GM23248 (cell line): ENCODE results near the gene ZHX3. TPM values are rescaled to one million over a fixed set of nuclear protein-coding genes. Genes with fewer than 3 reads are reported as not detected.
A peak's percentile ranks its signal among the peaks of the same experiment; 100 is the strongest.

Experiments used
- DNase-seq: peaks from one replicate; pipeline ENCODE4 v3.0.0-alpha.2; 2015
- H2AFZ ChIP-seq: fragments of 200-600 bp; sonication (generic); 2 replicates; pipeline ENCODE4 v1.6.1; 2016; ENCODE audit warnings: antibody characterized with exemption
- H3F3A ChIP-seq: fragments of 200-600 bp; sonication (generic); 2 replicates; pipeline ENCODE4 v1.6.1; 2016; ENCODE audit warnings: mild to moderate bottlenecking, antibody characterized with exemption, mixed run types; ENCODE audit not compliant: insufficient read depth
- H3K27ac ChIP-seq: fragments of 200-600 bp; sonication (generic); 2 replicates; pipeline ENCODE4 v1.5.1; 2016; ENCODE audit warnings: mild to moderate bottlenecking
- H3K27me3 ChIP-seq: fragments of 200-600 bp; sonication (generic); replicated peaks from 2 replicates; pipeline ENCODE4 v1.6.1; 2016; ENCODE audit warnings: mild to moderate bottlenecking; ENCODE audit not compliant: insufficient read depth
- H3K36me3 ChIP-seq: fragments of 200-600 bp; sonication (generic); 2 replicates; pipeline ENCODE4 v1.6.1; 2016; ENCODE audit warnings: low read depth, mild to moderate bottlenecking
- H3K4me1 ChIP-seq: fragments of 200-600 bp; sonication (generic); 2 replicates; pipeline ENCODE4 v1.6.1; 2016; ENCODE audit warnings: mild to moderate bottlenecking; ENCODE audit not compliant: insufficient read depth
- H3K4me2 ChIP-seq: fragments of 200-600 bp; sonication (generic); one replicate; pipeline ENCODE4 v1.6.1; 2016; ENCODE audit warnings: mild to moderate bottlenecking; ENCODE audit not compliant: unreplicated experiment
- H3K4me3 ChIP-seq: fragments of 200-600 bp; sonication (generic); 2 replicates; pipeline ENCODE4 v1.5.1; 2016; ENCODE audit warnings: mild to moderate bottlenecking
- H3K79me2 ChIP-seq: fragments of 200-600 bp; sonication (generic); 2 replicates; pipeline ENCODE4 v1.6.1; 2016; ENCODE audit warnings: mild to moderate bottlenecking; ENCODE audit not compliant: insufficient read depth
- H3K9ac ChIP-seq: fragments of 200-600 bp; sonication (generic); 2 replicates; pipeline ENCODE4 v1.6.1; 2016; ENCODE audit warnings: mild to moderate bottlenecking
- H3K9me2 ChIP-seq: fragments of 200-600 bp; sonication (generic); 2 replicates; pipeline ENCODE4 v1.6.1; 2016; ENCODE audit warnings: mixed run types, mild to moderate bottlenecking, moderate library complexity; ENCODE audit not compliant: insufficient read depth
- H3K9me3 ChIP-seq: fragments of 200-600 bp; sonication (generic); one replicate; pipeline ENCODE4 v1.6.1; 2017; ENCODE audit warnings: low read depth
- H4K20me1 ChIP-seq: fragments of 200-600 bp; sonication (generic); 2 replicates; pipeline ENCODE4 v1.6.0; 2016; ENCODE audit not compliant: insufficient read depth
- EZH2 ChIP-seq: fragments of 200-600 bp; sonication (generic); IDR thresholded peaks from 2 replicates; pipeline ENCODE4 v1.6.1; 2018; ENCODE audit warnings: antibody characterized with exemption, mild to moderate bottlenecking; ENCODE audit not compliant: insufficient read depth, poor library complexity, severe bottlenecking
- EZH2phosphoT487 ChIP-seq: fragments of 200-600 bp; sonication (generic); IDR thresholded peaks from 2 replicates; pipeline ENCODE4 v1.6.1; 2018; ENCODE audit warnings: antibody characterized with exemption, moderate library complexity, mild to moderate bottlenecking, low read depth; ENCODE audit not compliant: insufficient read depth
- WGBS, 2 experiments: methylation state at CpG; one replicate each; pipeline ENCODE4 v1.1.6; 2015 to 2017; ENCODE audit warnings: low lambda C conversion rate in 2 of 2, low coverage in 1 of 2; ENCODE audit errors: missing lambda C conversion rate in 2 of 2; 5-methylcytosine and 5-hydroxymethylcytosine counted together
- in situ Hi-C: fragments of 300-500 bp; cut with MboI; formaldehyde crosslinking; loops from 2 replicates; pipeline ENCODE4 v1.15.0; 2020
- polyA plus RNA-seq: library from polyadenylated mRNA; unstranded; fragments of >200 nt; fragmentation: Nextera tagmentation; extraction: Ambion mirVana; gene quantifications from 2 replicates; pipeline ENCODE4 v1.2.1, GENCODE V29; 2016
- total RNA-seq: library from RNA; depleted of rRNA; stranded (reverse); fragments of >200 nt; shearing (Covaris generic); gene quantifications from 2 replicates; pipeline ENCODE4 v1.2.3, GENCODE V29; 2014

Gene ZHX3
- total and polyA plus RNA-seq, 2 experiments from 2014 or later = 9.8 to 38.5 TPM

DNA sequence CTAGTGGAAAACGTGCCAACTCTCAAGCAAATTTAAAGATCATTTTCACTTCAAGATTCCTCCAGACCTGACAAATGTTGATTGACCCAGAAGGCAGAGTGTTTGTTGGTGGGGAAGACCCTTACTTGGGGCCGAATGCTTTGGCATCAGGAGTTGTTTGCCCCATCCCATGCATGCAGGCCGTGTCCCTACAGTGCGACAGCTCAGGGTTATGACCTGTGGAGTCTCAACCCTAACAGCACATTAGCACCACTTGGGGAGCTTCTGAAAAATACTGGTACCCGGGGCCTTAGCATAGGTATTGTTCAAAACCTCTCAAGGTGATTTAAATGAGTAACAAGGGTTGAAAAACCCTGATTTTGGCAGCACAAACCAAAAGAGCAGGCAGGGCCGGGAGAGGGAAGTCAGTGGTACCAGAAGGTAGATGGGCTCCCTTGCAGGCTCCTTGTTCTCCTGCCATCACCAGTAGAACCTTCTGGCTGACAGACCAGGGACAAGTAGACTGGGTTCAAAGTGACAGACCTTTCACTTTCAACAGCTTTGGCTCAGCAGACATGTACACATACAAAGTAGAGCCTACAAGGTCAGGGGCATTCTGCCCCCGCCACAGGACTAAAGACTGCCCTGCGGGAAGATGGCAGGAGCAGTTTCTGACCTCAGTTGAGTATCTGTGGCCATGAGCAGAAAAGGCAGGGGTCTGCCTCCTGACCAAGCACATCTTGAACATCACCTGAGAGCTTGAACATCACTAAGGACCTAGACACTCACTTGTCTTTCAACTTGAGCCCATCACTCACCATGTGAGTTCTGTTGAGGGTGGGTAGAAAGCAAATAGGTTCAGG lies 140.6 kb downstream of the ZHX3 start:
- no peak for DNase-seq
- no peaks in the 10 kb centered on the region for H3K27me3 ChIP-seq

DNA sequence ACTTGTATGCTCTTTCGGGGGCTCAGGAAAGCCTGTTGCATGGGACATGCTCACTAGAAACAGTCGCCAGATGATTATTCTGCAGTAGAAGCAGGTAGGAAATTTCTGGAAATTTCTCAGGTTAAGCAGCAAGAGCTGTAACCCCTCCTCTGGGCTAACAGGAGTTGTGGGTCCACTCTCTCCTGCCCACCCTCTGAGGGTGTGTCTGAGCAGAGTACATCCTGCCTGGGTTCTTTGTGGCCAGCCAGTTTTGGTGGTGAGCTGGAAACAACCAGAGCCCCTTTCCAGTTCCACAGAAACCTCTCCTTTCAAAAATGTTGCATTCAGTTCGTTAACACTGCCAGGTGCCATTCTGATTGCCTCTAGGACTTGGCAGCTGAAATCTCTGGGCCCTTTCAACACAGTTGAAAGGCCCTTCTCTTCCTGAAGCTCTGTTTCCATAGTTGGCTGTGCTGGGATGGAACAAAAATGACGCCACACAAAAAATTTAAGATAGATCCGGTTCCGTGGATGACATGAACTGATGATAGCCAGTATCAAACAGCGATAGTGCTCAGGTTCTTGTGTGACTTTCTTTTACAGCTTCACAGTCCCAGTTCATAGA lies 141.7 kb downstream of the ZHX3 start:
- Histone ChIP-seq H3K4me2 (no peak overlapping the region), H3K4me1 (peaks cover 43% of the 10 kb centered on the region), H4K20me1 (no peaks in the 10 kb centered on the region), H3K27me3 (no peaks in the 10 kb centered on the region), H3F3A (peaks cover 23% of the 10 kb centered on the region), H3K9ac (no peak overlapping the region), H3K4me3 (no peak overlapping the region), H3K36me3 (no peaks in the 10 kb centered on the region; the same call in 1 of the 2 replicates), H3K9me3 (no peaks in the 10 kb centered on the region), H3K9me2 (no peaks in the 10 kb centered on the region), H2AFZ (no peak overlapping the region), H3K79me2 (peaks cover 36% of the 10 kb centered on the region), H3K27ac (0 out of 2 replicates have a peak overlapping the region, but pooled peaks have one; percentile 12)
- in situ Hi-C loops = loop anchor here (10.0 kb wide), 1 partner anchor 169 kb away; the partner anchor contains the start of gene LPIN3
- 71 to 78% methylated on average over 7 of the region's 7 CpGs for WGBS, 2 experiments
- DNase-seq = no peak
- TF ChIP-seq EZH2 = no peak
- TF ChIP-seq EZH2phosphoT487 = no peak

More for the DNA sequence above, 140.6 kb downstream of the ZHX3 start:
- H3K9me2 ChIP-seq = no peaks in the 10 kb centered on the region
- H3K9me3 ChIP-seq = no peaks in the 10 kb centered on the region
- no peaks in the 10 kb centered on the region; the same call in 1 of the 2 replicates for H3K36me3 ChIP-seq
- H3K4me1 ChIP-seq = peaks cover 43% of the 10 kb centered on the region
- peak overlapping the region; percentile 86 for H3K27ac ChIP-seq
- WGBS, 2 experiments = 86 to 92% methylated on average over 8 of the region's 8 CpGs
- in situ Hi-C loops = loop anchor here (10.0 kb wide), 1 partner anchor 168 kb away; the partner anchor contains the start of gene LPIN3
- peak overlapping the region; percentile 41 for H3K9ac ChIP-seq
- peak overlapping the region; percentile 61 for H3K4me2 ChIP-seq
- H3F3A ChIP-seq = peaks cover 23% of the 10 kb centered on the region
- no peaks in the 10 kb centered on the region for H4K20me1 ChIP-seq
- H2AFZ ChIP-seq = no peak overlapping the region
- no peak for TF ChIP-seq EZH2
- TF ChIP-seq EZH2phosphoT487 = no peak
- H3K79me2 ChIP-seq = peaks cover 47% of the 10 kb centered on the region
- no peak overlapping the region for H3K4me3 ChIP-seq

DNA sequence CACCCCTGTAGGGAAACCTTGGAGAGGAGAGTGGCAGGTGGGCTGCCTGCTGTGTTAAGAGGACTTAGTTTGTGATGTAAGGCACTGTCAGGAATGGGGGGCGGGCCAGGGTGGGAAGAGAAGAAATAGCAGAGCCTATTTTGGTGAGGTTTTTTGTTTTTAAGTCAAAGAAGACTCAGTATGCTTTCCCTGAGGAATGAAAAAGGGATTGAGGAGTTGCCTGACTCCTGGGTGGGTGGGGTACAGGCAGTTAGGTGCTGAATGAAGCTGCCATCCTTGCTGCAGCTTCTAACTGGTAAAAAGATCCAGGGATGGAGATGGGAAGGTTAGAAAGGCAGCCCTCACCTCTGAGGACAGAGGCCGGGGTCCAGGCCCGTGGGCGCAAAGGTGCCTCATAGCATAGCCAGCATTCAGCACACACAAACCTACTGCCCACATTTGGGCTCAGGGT lies 142.3 kb downstream of the ZHX3 start:
- Histone ChIP-seq H3K9me3 (no peaks in the 10 kb centered on the region), H2AFZ (no peak overlapping the region), H4K20me1 (no peaks in the 10 kb centered on the region), H3K9me2 (no peaks in the 10 kb centered on the region), H3K27ac (0 out of 2 replicates have a peak overlapping the region, but pooled peaks have one; percentile 5), H3K79me2 (peaks cover 30% of the 10 kb centered on the region), H3F3A (peaks cover 23% of the 10 kb centered on the region), H3K27me3 (no peaks in the 10 kb centered on the region), H3K4me3 (no peak overlapping the region), H3K9ac (no peak overlapping the region), H3K4me2 (no peak overlapping the region), H3K4me1 (peaks cover 43% of the 10 kb centered on the region), H3K36me3 (no peaks in the 10 kb centered on the region; the same call in 1 of the 2 replicates)
- DNase-seq = no peak
- no peak for TF ChIP-seq EZH2
- TF ChIP-seq EZH2phosphoT487 = no peak
- WGBS, 2 experiments = 76 to 83% methylated on average over 4 of the region's 4 CpGs
- in situ Hi-C loops = loop anchor here (10.0 kb wide), 1 partner anchor 170 kb away; the partner anchor contains the start of gene LPIN3

DNA sequence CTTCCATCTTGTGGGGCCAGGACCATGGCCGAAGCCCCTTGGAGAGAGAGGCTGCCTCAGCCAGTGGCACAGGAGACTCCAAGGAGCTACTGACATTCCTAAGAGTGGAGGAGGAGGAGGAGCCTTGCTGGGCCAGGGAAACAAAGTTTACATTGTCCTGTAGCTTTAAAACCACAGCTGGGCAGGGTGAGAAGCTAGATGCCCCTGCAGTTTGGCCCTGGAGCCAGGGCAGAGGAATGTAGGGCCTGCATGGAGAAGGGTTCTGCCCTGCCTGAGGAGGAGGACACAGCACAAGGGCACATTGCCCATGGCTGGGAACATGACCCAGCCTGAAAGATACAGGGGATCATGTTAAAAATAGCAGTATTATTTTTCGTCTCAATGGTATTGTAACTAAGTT lies 142.7 kb downstream of the ZHX3 start:
- Histone ChIP-seq H4K20me1 (no peaks in the 10 kb centered on the region), H3K9me2 (no peaks in the 10 kb centered on the region), H3K27ac (0 out of 2 replicates have a peak overlapping the region, but pooled peaks have one; percentile 5), H3F3A (peaks cover 23% of the 10 kb centered on the region), H3K36me3 (no peaks in the 10 kb centered on the region; the same call in 1 of the 2 replicates), H3K79me2 (peaks cover 26% of the 10 kb centered on the region), H2AFZ (no peak overlapping the region), H3K9ac (no peak overlapping the region), H3K4me2 (no peak overlapping the region), H3K4me1 (peaks cover 43% of the 10 kb centered on the region), H3K9me3 (no peaks in the 10 kb centered on the region), H3K4me3 (no peak overlapping the region), H3K27me3 (no peaks in the 10 kb centered on the region)
- TF ChIP-seq EZH2phosphoT487 = no peak
- no peak for TF ChIP-seq EZH2
- 32 to 51% methylated on average over 2 of the region's 2 CpGs for WGBS, 2 experiments
- DNase-seq = peak; percentile 22
- in situ Hi-C loops = loop anchor here (10.0 kb wide), 1 partner anchor 170 kb away; the partner anchor contains the start of gene LPIN3
